Measurements from ENCODE around the gene RBMS1. TPM values are rescaled to one million over a fixed set of nuclear protein-coding genes. Genes with fewer than 3 reads are reported as not detected.

Gene RBMS1
- total and polyA plus RNA-seq, 2 donors (not counting 1 experiment from before 2014, with no cell fraction given): 18.0 to 36.7 TPM

- H3K9me3 ChIP-seq (ENCODE audit: control extremely low read depth in 1 of 3, control insufficient read depth in 2 of 3, insufficient read depth in 1 of 3, low read length in 2 of 3): no peaks in the 10 kb centered on the region
- WGBS (ENCODE audit: insufficient coverage): 100% methylated on average over 1 of the region's 3 CpGs
- TF ChIP-seq CTCF (IDR thresholded peaks at IDR 0.05): no peak
- TF ChIP-seq EZH2 (IDR thresholded peaks at IDR 0.05; ENCODE audit: borderline replicate concordance, insufficient read depth, low read depth, low read length, poor library complexity, severe bottlenecking): no peak
- Mint-ChIP-seq H3K27me3 (no peaks in the 10 kb centered on the region), H3K4me3 (no peak overlapping the region), H3K4me1 (no peaks in the 10 kb centered on the region), H3K27ac (no peak overlapping the region), H3K9me3 (ENCODE audit: insufficient read depth) (no peaks in the 10 kb centered on the region)
- H3K9ac ChIP-seq (ENCODE audit: low read length): no peak overlapping the region
- CTCF ChIA-PET: no interaction called here
- intact Hi-C loops (cut with micrococcal nuclease): no loop called here
- POLR2A ChIA-PET: no interaction called here
- no peak overlapping the region for H3K4me3 ChIP-seq (ENCODE audit: control extremely low read depth in 1 of 5, extremely low read depth in 1 of 5, insufficient read depth in 1 of 5, low read depth in 2 of 5, low read length in 4 of 5)
- no peak overlapping the region for H2AFZ ChIP-seq (ENCODE audit: insufficient read depth, low read depth, low read length, poor library complexity, severe bottlenecking)
- H3K36me3 ChIP-seq (replicated peaks in 1 of 2; ENCODE audit: control extremely low read depth in 1 of 2, control insufficient read depth in 1 of 2, extremely low read depth in 1 of 2, insufficient read depth in 2 of 2, low read length in 1 of 2): no peaks in the 10 kb centered on the region
- H3K4me1 ChIP-seq (ENCODE audit: control insufficient read depth in 2 of 2, insufficient read depth in 2 of 2, low read length in 2 of 2): no peaks in the 10 kb centered on the region
- no peak overlapping the region for H3K27ac ChIP-seq (ENCODE audit: low read length in 2 of 2)
- DNase-seq (no peak), ATAC-seq (ENCODE audit: low read depth) (no peak)
- H3K27me3 ChIP-seq (replicated peaks in 1 of 4; ENCODE audit: control extremely low read depth in 1 of 4, control insufficient read depth in 3 of 4, insufficient read depth in 4 of 4, low read length in 3 of 4): no peaks in the 10 kb centered on the region
- H3K79me2 ChIP-seq (ENCODE audit: control insufficient read depth, insufficient read depth, low read length): no peaks in the 10 kb centered on the region
- no peak overlapping the region for H3K4me2 ChIP-seq (replicated peaks; ENCODE audit: low read depth, low read length, poor library complexity, severe bottlenecking)
- H4K20me1 ChIP-seq (ENCODE audit: control insufficient read depth, insufficient read depth, low read length, poor library complexity, severe bottlenecking): no peaks in the 10 kb centered on the region
Measured at GRCh38 chr2:160541745-160542144, 48.1 kb upstream of the RBMS1 start.

- no peak overlapping the region for H3K4me3 Mint-ChIP-seq
- ATAC-seq (ENCODE audit: low read depth) (no peak), DNase-seq (no peak)
- WGBS (ENCODE audit: insufficient coverage): 97% methylated on average over 3 of the region's 5 CpGs
- peaks cover 3% of the 10 kb centered on the region for H3K4me1 Mint-ChIP-seq
- Histone ChIP-seq H3K4me2 (replicated peaks; ENCODE audit: low read depth, low read length, poor library complexity, severe bottlenecking) (no peak overlapping the region), H3K4me3 (ENCODE audit: control extremely low read depth in 1 of 5, extremely low read depth in 1 of 5, insufficient read depth in 1 of 5, low read depth in 2 of 5, low read length in 4 of 5) (no peak overlapping the region), H3K4me1 (ENCODE audit: control insufficient read depth in 2 of 2, insufficient read depth in 2 of 2, low read length in 2 of 2) (no peaks in the 10 kb centered on the region), H4K20me1 (ENCODE audit: control insufficient read depth, insufficient read depth, low read length, poor library complexity, severe bottlenecking) (no peaks in the 10 kb centered on the region), H3K27me3 (replicated peaks in 1 of 4; ENCODE audit: control extremely low read depth in 1 of 4, control insufficient read depth in 3 of 4, insufficient read depth in 4 of 4, low read length in 3 of 4) (no peaks in the 10 kb centered on the region), H3K27ac (ENCODE audit: low read length in 2 of 2) (no peak overlapping the region), H3K36me3 (replicated peaks in 1 of 2; ENCODE audit: control extremely low read depth in 1 of 2, control insufficient read depth in 1 of 2, extremely low read depth in 1 of 2, insufficient read depth in 2 of 2, low read length in 1 of 2) (no peaks in the 10 kb centered on the region), H3K79me2 (ENCODE audit: control insufficient read depth, insufficient read depth, low read length) (no peaks in the 10 kb centered on the region), H2AFZ (ENCODE audit: insufficient read depth, low read depth, low read length, poor library complexity, severe bottlenecking) (no peak overlapping the region), H3K9ac (ENCODE audit: low read length) (no peak overlapping the region), H3K9me3 (ENCODE audit: control extremely low read depth in 1 of 3, control insufficient read depth in 2 of 3, insufficient read depth in 1 of 3, low read length in 2 of 3) (no peaks in the 10 kb centered on the region)
- ChIA-PET POLR2A (no interaction called here), CTCF (no interaction called here)
- no peaks in the 10 kb centered on the region for H3K9me3 Mint-ChIP-seq (ENCODE audit: insufficient read depth)
- no peak for TF ChIP-seq CTCF (IDR thresholded peaks at IDR 0.05)
- no peak for TF ChIP-seq EZH2 (IDR thresholded peaks at IDR 0.05; ENCODE audit: borderline replicate concordance, insufficient read depth, low read depth, low read length, poor library complexity, severe bottlenecking)
- no peaks in the 10 kb centered on the region for H3K27me3 Mint-ChIP-seq
- no peak overlapping the region for H3K27ac Mint-ChIP-seq
- intact Hi-C loops (cut with micrococcal nuclease): no loop called here
Measured at GRCh38 chr2:160538559-160539355, 45.1 kb upstream of the RBMS1 start.
